Thoracic aorta (tissue), 2 donors: ENCODE results near the gene CEP112. TPM values are rescaled to one million over a fixed set of nuclear protein-coding genes. Genes with fewer than 3 reads are reported as not detected.

ENCODE experiments used
- ATAC-seq: fragments of 150-250 bp; one replicate; pipeline ENCODE4 v1.8.0; 2017; ENCODE audit warnings: low read depth; ENCODE audit not compliant: insufficient number of reproducible peaks, low FRiP score
- DNase-seq: peaks from one replicate; pipeline ENCODE4 v3.0.0-alpha.2; 2020; ENCODE audit warnings: low spot score
- H3K27ac ChIP-seq, 2 donors: fragments of 200-600 bp; sonication (generic); 1 replicate in 1 of 2; 2 replicates in 1 of 2; pipeline ENCODE4 v1.5.1; 2016; ENCODE audit warnings: mild to moderate bottlenecking in 2 of 2, moderate library complexity in 2 of 2
- H3K27me3 ChIP-seq: fragments of 200-600 bp; sonication (generic); replicated peaks from 2 replicates; pipeline ENCODE4 v1.6.0; 2016; ENCODE audit warnings: mild to moderate bottlenecking; ENCODE audit not compliant: insufficient read depth
- H3K36me3 ChIP-seq: fragments of 200-600 bp; sonication (generic); one replicate; pipeline ENCODE4 v1.5.1; 2016
- H3K4me1 ChIP-seq, 2 donors: fragments of 200-600 bp; sonication (generic); 1 replicate in 1 of 2; 2 replicates in 1 of 2; pipeline versions ENCODE4 v1.5.1 to v1.6.0; 2016; ENCODE audit warnings: low read depth in 2 of 2, mild to moderate bottlenecking in 1 of 2; ENCODE audit not compliant: control insufficient read depth in 1 of 2
- H3K4me3 ChIP-seq: fragments of 200-600 bp; sonication (generic); 2 replicates; pipeline ENCODE4 v1.5.1; 2016; ENCODE audit warnings: mild to moderate bottlenecking
- H3K9me3 ChIP-seq: fragments of 200-600 bp; sonication (generic); 2 replicates; pipeline ENCODE4 v1.5.1; 2016
- total RNA-seq, 2 donors: library from RNA; depleted of rRNA; stranded (reverse); fragments of >200 nt; gene quantifications; one replicate each; pipeline versions ENCODE4 v1.1.0 to v1.2.3, GENCODE V29; 2016
- TF ChIP-seq, protein P1 (sequence below): fragments of 200-600 bp; sonication (generic); IDR thresholded peaks from one replicate; pipeline ENCODE4 v1.5.1; 2019; ENCODE audit warnings: antibody characterized with exemption

CEP112 gene
- total RNA-seq, 2 donors from 2014 or later: 13.4 to 19.0 TPM

DNA sequence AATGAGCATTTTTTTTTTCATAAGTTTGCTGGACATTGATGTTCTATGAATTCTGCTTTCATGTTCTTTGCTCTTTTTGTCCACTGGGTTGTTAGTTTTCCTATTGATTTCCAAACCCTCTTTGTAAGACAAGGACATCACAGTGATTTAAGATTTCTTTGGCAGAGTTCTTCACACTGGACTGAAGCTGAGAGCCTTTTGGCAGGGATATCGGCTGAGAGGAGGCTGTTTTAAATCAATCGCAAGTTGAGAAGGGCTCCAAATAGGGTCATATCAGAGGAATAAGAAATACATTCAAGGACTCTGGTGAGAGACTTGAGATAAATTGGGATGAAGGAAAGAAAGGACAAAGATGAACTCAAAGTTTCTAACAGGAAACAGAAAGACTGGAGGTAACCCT lies 464.7 kb downstream of the CEP112 start:
- ATAC-seq (no peak), DNase-seq (no peak)
- no peak overlapping the region for H3K27ac ChIP-seq
- H3K36me3 ChIP-seq: no peaks in the 10 kb centered on the region
- no peaks in the 10 kb centered on the region for H3K27me3 ChIP-seq
- H3K4me1 ChIP-seq: peaks cover 0 to 26% of the 10 kb centered on the region in 2 donors
- no peaks in the 10 kb centered on the region for H3K9me3 ChIP-seq
- TF ChIP-seq, protein P1, sequence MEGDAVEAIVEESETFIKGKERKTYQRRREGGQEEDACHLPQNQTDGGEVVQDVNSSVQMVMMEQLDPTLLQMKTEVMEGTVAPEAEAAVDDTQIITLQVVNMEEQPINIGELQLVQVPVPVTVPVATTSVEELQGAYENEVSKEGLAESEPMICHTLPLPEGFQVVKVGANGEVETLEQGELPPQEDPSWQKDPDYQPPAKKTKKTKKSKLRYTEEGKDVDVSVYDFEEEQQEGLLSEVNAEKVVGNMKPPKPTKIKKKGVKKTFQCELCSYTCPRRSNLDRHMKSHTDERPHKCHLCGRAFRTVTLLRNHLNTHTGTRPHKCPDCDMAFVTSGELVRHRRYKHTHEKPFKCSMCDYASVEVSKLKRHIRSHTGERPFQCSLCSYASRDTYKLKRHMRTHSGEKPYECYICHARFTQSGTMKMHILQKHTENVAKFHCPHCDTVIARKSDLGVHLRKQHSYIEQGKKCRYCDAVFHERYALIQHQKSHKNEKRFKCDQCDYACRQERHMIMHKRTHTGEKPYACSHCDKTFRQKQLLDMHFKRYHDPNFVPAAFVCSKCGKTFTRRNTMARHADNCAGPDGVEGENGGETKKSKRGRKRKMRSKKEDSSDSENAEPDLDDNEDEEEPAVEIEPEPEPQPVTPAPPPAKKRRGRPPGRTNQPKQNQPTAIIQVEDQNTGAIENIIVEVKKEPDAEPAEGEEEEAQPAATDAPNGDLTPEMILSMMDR: no peak
- H3K4me3 ChIP-seq: no peak overlapping the region

DNA sequence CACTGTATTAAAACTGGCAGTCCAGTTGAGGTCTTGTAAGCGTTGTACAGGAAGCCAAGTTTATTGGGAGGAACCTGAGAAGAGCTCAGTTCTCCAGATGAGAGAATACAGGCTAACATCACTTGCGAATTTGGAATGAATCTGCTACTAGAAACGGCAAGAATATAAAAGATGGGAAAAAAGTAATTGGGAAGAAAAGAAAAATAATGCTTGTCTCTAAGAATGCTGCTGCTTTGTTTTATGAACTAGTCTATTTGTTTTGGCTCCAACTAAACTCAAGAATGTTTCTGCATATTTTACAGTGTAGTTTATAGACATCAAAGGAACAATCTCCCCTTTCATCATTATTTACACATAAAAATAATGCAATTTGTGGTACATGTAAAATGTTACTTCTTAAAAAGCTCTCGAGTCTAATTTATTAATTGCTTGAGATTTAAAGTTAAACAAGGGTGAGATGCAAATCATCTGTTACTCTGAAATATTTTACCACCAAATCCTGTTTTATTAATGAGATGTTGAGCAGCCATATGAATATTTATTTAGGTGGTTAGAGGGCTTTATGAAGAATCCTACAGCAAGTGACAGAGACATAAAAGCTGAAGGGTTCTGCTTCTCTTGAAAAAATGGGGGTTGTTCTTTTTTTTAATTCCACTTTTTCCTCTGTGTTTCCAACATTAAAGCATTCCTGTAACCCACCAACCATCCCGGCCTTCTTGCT lies 468.3 kb downstream of the CEP112 start:
- TF ChIP-seq, protein P1: no peak
- ATAC-seq (no peak), DNase-seq (no peak)
- Histone ChIP-seq H3K4me1 (peaks cover 0 to 10% of the 10 kb centered on the region in 2 donors), H3K4me3 (no peak overlapping the region), H3K27me3 (no peaks in the 10 kb centered on the region), H3K9me3 (no peaks in the 10 kb centered on the region), H3K36me3 (no peaks in the 10 kb centered on the region), H3K27ac (no peak overlapping the region)

DNA sequence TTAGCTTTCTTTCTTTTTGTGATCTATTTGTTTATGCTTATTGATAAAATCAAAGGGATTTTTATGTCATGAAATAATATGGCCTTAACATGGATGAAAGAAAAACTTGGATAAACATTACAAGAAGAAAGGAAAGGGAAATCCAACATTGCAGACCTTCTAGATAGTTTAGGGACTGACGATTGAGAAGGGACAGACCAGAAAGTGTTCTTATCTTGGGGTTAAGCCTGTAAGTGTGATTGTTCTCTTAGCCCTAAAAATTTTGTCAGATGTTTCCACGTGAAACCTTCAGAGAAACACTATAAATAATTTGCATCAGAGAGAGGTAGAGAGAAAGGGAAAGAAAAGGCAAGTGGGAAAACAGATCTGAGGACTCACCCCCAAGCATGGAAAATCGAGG lies 473.3 kb downstream of the CEP112 start:
- Histone ChIP-seq H3K27me3 (no peaks in the 10 kb centered on the region), H3K4me1 (peaks cover 0 to 9% of the 10 kb centered on the region in 2 donors), H3K9me3 (no peaks in the 10 kb centered on the region), H3K27ac (no peak overlapping the region), H3K4me3 (no peak overlapping the region), H3K36me3 (no peaks in the 10 kb centered on the region)
- TF ChIP-seq, protein P1: no peak
- DNase-seq (no peak), ATAC-seq (no peak)

DNA sequence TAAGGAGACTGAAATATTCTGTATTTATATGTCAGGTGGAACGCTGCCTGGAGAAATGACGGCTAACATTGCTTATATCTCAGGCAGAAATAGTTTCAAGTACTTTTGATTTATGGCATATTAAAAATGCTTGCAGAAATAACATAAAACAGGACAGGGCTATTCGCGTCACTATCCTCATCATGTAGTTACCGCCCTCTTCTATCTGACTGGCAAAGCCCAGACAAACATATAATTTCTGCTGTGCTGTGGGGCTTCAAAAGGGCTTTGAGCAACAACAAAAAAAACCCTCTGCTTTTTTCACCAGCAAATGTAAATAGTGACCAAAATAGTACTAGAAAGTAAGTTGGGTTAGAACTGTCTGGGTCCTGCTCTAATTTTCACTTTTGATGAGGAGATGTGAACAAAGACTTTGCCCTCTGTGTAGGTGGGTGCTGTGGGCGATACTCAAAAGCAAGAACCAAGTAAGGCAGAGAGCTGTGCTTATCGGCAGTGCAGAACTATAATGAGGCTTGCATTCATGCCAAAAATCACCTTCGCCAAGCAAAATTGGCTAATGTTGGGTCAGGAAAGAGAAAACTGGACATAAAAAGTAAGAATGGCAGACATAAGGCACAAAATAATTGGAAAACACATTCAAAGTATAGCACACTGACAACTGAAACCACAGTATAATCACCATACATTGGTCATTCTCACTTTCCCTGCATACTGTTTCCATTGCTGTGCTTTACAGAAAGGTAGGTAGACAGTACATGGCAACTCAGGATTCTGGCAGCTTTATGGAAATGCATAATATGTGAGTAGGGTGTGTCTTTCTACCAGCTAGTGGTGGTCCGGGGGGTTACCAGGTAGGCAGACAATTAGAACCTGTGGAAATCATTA lies 479.3 kb downstream of the CEP112 start:
- H3K27ac ChIP-seq: no peak overlapping the region
- H3K36me3 ChIP-seq: no peaks in the 10 kb centered on the region
- peaks cover 0 to 15% of the 10 kb centered on the region in 2 donors for H3K4me1 ChIP-seq
- no peak for ATAC-seq
- no peak for DNase-seq
- no peaks in the 10 kb centered on the region for H3K27me3 ChIP-seq
- TF ChIP-seq, protein P1: no peak
- H3K9me3 ChIP-seq: no peaks in the 10 kb centered on the region
- peak overlapping the region; percentile 57 for H3K4me3 ChIP-seq

DNA sequence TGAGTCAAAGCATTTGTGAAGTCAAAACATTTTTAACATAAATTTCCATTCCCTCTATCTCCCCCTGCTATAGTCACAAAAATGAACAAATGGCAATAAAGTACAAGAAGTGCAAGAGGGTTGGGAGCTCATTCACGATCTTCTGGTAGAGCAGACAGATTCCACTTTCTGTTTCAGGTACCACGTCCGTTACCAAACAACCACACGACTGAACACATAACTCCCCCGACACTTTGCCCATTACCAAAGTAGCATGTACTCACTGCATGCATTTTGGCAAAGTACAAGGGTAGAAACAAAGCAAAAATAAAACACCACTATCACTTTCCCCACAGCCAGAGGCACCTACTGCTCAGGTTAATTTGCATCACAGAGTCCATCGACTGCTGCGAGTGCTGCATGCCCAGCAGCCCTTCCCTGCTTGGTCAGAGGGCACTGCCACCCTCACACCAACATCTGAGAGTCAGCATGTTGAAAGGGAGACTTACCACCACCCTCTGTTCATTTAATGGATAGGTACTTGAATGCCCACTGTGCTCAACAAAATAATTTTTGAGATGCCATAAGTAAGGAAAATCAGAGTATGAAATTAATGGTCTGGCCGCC lies 480.2 kb downstream of the CEP112 start:
- no peak for ATAC-seq
- no peaks in the 10 kb centered on the region for H3K36me3 ChIP-seq
- peaks cover 0 to 15% of the 10 kb centered on the region in 2 donors for H3K4me1 ChIP-seq
- no peak overlapping the region for H3K27ac ChIP-seq
- DNase-seq: no peak
- no peaks in the 10 kb centered on the region for H3K9me3 ChIP-seq
- TF ChIP-seq, protein P1: no peak
- peak overlapping the region; percentile 57 for H3K4me3 ChIP-seq
- no peaks in the 10 kb centered on the region for H3K27me3 ChIP-seq
